Endothelial cell of umbilical vein (primary cell): ENCODE results near the gene CCDC121. TPM values are rescaled to one million over a fixed set of nuclear protein-coding genes. Genes with fewer than 3 reads are reported as not detected.

Source experiments
- BruUV-seq: library from RNA; stranded (reverse); fragments of 400-500 nt; replicated peaks from 2 replicates; lab custom pipeline; 2021; lab: Mats Ljungman, UMichigan
- CTCF ChIA-PET: fragments of 300-600, 350-600 bp; sonication (Branson Sonifier 250); formaldehyde crosslinking; loops from one replicate; lab custom pipeline; 2021; ENCODE audit warnings: antibody characterized with exemption, inconsistent platforms; lab: Charles Lee
- POLR2A ChIA-PET: fragments of 300-600, 350-600 bp; sonication (Branson Sonifier 250); formaldehyde crosslinking; loops from one replicate; lab custom pipeline; 2021; ENCODE audit warnings: antibody characterized with exemption, inconsistent platforms; lab: Charles Lee
- DNase-seq: peaks from one replicate; pipeline ENCODE4 v3.0.0-alpha.2; 2011; ENCODE audit warnings: low read depth, low spot score
- FAIRE-seq: peaks from 2 replicates; lab custom pipeline; 2011; peaks lifted over from hg19 to GRCh38; lab: Jason Lieb, UNC
- H2AFZ ChIP-seq: 2 replicates; pipeline ENCODE4 v1.6.0; 2012; ENCODE audit warnings: low read depth, low read length, control low read depth, inconsistent platforms
- H3K27ac ChIP-seq: 2 replicates; pipeline ENCODE4 v1.5.1; 2011; ENCODE audit warnings: low read depth, mild to moderate bottlenecking, control low read depth, low read length, moderate library complexity; ENCODE audit not compliant: insufficient read depth
- H3K27me3 ChIP-seq, 2 experiments: 2 replicates each; pipeline versions ENCODE4 v1.6.0 to v1.6.1; 2011; ENCODE audit warnings: low read length in 2 of 2, mixed read lengths in 1 of 2; ENCODE audit not compliant: control insufficient read depth in 2 of 2, insufficient read depth in 2 of 2
- H3K36me3 ChIP-seq, 2 experiments: 2 replicates in 1 of 2; 3 replicates in 1 of 2; pipeline ENCODE4 v1.5.1; 2011; ENCODE audit warnings: low read length in 2 of 2, mild to moderate bottlenecking in 1 of 2, moderate library complexity in 1 of 2; ENCODE audit not compliant: control insufficient read depth in 2 of 2, insufficient read depth in 2 of 2; ENCODE audit errors: extremely low read depth in 1 of 2
- H3K4me1 ChIP-seq: 3 replicates; pipeline ENCODE4 v1.5.1; 2011; ENCODE audit warnings: mild to moderate bottlenecking, low read length; ENCODE audit not compliant: control insufficient read depth, insufficient read depth; ENCODE audit errors: extremely low read depth
- H3K4me2 ChIP-seq: 2 replicates; pipeline ENCODE4 v1.6.1; 2011; ENCODE audit warnings: low read length, control low read depth, mixed read lengths; ENCODE audit not compliant: insufficient read depth
- H3K4me3 ChIP-seq, 3 experiments: fragments of 200-600 bp in 1 of 3; sonication (generic), shearing (Covaris generic) in 1 of 3; replicated peaks in 1 of 3; 2 replicates each; pipeline ENCODE4 v1.5.1; 2011 to 2016; ENCODE audit warnings: control low read depth in 3 of 3, low read length in 3 of 3, mild to moderate bottlenecking in 2 of 3, inconsistent platforms in 1 of 3, low read depth in 1 of 3, moderate library complexity in 1 of 3; ENCODE audit not compliant: insufficient read depth in 1 of 3
- H3K79me2 ChIP-seq: 2 replicates; pipeline ENCODE4 v1.6.0; 2012; ENCODE audit warnings: low read length, inconsistent platforms; ENCODE audit not compliant: control insufficient read depth, insufficient read depth
- H3K9ac ChIP-seq: replicated peaks from 2 replicates; pipeline ENCODE3; 2011; ENCODE audit warnings: low read length, control low read depth; ENCODE audit not compliant: insufficient read depth; ENCODE audit errors: extremely low read depth
- H3K9me1 ChIP-seq: replicated peaks from 3 replicates; pipeline ENCODE4 v1.6.0; 2011; ENCODE audit warnings: mild to moderate bottlenecking, low read length; ENCODE audit not compliant: control insufficient read depth, insufficient read depth; ENCODE audit errors: extremely low read depth
- H3K9me3 ChIP-seq: replicated peaks from 2 replicates; pipeline ENCODE4 v1.5.1; 2012; ENCODE audit warnings: low read length, inconsistent platforms; ENCODE audit not compliant: control insufficient read depth, insufficient read depth
- H4K20me1 ChIP-seq: replicated peaks from 2 replicates; pipeline ENCODE3; 2011; ENCODE audit warnings: mild to moderate bottlenecking, low read length; ENCODE audit not compliant: control insufficient read depth, insufficient read depth; ENCODE audit errors: extremely low read depth
- EZH2 ChIP-seq: IDR thresholded peaks from 2 replicates; pipeline ENCODE4 v1.6.1; 2012; ENCODE audit warnings: borderline replicate concordance, low read depth, mild to moderate bottlenecking, moderate library complexity, low read length, inconsistent platforms; ENCODE audit not compliant: severe bottlenecking
- FOS ChIP-seq: IDR thresholded peaks from 2 replicates; pipeline ENCODE4 v1.6.1; 2011; ENCODE audit warnings: mild to moderate bottlenecking, low read length, moderate library complexity, borderline replicate concordance; ENCODE audit not compliant: insufficient read depth
- GATA2 ChIP-seq: IDR thresholded peaks from 2 replicates; pipeline ENCODE4 v1.7.0; 2011; ENCODE audit warnings: low read depth, mild to moderate bottlenecking, moderate library complexity, mixed read lengths, low read length; ENCODE audit not compliant: insufficient read length, insufficient read depth
- JUN ChIP-seq: IDR thresholded peaks from 2 replicates; pipeline ENCODE4 v1.6.1; 2011; ENCODE audit warnings: borderline replicate concordance, low read depth; ENCODE audit not compliant: insufficient read length, insufficient read depth
- MYC ChIP-seq: IDR thresholded peaks from one replicate; pipeline ENCODE4 v1.6.1; 2011; ENCODE audit warnings: mild to moderate bottlenecking, low read depth, low read length
- POLR2A ChIP-seq: IDR thresholded peaks from 2 replicates; pipeline ENCODE4 v1.6.1; 2012; ENCODE audit warnings: low read depth, mild to moderate bottlenecking, control low read depth, low read length
- POLR2AphosphoS5 ChIP-seq: IDR thresholded peaks from 2 replicates; pipeline ENCODE4 v1.6.1; 2012; ENCODE audit warnings: low read depth, mild to moderate bottlenecking, control low read depth, low read length, moderate library complexity; ENCODE audit not compliant: insufficient read depth
- dilution Hi-C: fragments of 300-500 bp; cut with MboI; formaldehyde crosslinking; loops from one replicate; pipeline ENCODE4 v1.15.0; 2019; ENCODE audit warnings: low sequenced_read_pairs; ENCODE audit not compliant: extremely low pct_ligation_motif_present
- intact Hi-C: fragments of 100-400 bp; cut with micrococcal nuclease; formaldehyde crosslinking; loops from one replicate; pipeline ENCODE4 v1.10.0; 2022
- polyA plus RNA-seq, 4 experiments: library from polyadenylated mRNA; depleted of rRNA in 3 of 4; stranded (reverse) in 3 of 4; unstranded in 1 of 4; fragments of >200 nt; gene quantifications; 2 replicates each; pipeline versions ENCODE4 v1.2.1 to v1.2.3, GENCODE V29; 2011 to 2012; ENCODE audit warnings: missing spikeins in 1 of 4
- total RNA-seq: library from RNA; stranded (reverse); gene quantifications from 2 replicates; pipeline ENCODE4 v1.2.3, GENCODE V29; 2021
- TF ChIP-seq, protein P1 (sequence below): IDR thresholded peaks from 2 replicates; pipeline ENCODE4 v1.6.1; 2011; ENCODE audit not compliant: insufficient read depth, insufficient read length
- TF ChIP-seq, protein P2 (sequence below), 2 donors: IDR thresholded peaks; 1 replicate in 1 of 2; 2 replicates in 1 of 2; pipeline ENCODE4 v1.5.1; 2011; ENCODE audit warnings: low read length in 2 of 2, mild to moderate bottlenecking in 2 of 2, moderate library complexity in 2 of 2, control low read depth in 1 of 2, inconsistent platforms in 1 of 2, low read depth in 1 of 2; ENCODE audit not compliant: insufficient read depth in 1 of 2; ENCODE audit errors: extremely low read depth in 1 of 2

The CCDC121 gene
- total and polyA plus RNA-seq, 2 donors (not counting 3 experiments of a cell fraction or from before 2014, with no cell fraction given), result 0.92 to 3.3 TPM

DNA sequence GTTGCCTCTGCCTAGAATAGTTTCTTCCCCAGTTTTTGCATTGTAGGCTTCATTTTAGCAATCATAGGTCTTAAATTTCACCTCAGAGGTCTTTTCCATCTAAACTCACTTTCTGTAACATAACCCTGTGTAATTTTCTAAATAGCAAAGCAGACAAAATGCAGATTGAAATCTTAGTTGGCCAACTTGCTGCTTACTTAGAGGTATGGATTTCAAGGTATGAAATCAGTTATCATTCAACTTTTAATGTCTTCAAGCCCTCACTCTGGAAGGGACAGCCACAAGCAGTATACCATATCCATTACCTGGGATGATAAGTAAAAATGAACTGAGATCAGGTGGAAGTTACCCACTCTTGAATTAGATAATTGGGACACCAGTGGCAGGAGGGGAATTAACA lies 3.9 kb downstream of the CCDC121 start:
- ChIA-PET POLR2A (no interaction called here), CTCF (interaction anchor here (0.5 kb wide), 1 partner anchor 863 kb away, joined by 3 read pairs; no protein-coding TSS in a partner anchor)
- Histone ChIP-seq H3K9ac (no peak overlapping the region), H4K20me1 (no peaks in the 10 kb centered on the region), H3K4me2 (no peak overlapping the region), H3K27me3 (no peaks in the 10 kb centered on the region), H3K9me3 (no peaks in the 10 kb centered on the region), H3K9me1 (no peaks in the 10 kb centered on the region), H3K4me3 (no peak overlapping the region), H3K4me1 (peaks cover 34% of the 10 kb centered on the region), H3K27ac (no peak overlapping the region), H3K36me3 (peaks cover 4 to 14% of the 10 kb centered on the region in 2 experiments), H2AFZ (no peak overlapping the region), H3K79me2 (peaks cover 10% of the 10 kb centered on the region)
- dilution Hi-C loops, result no loop called here
- FAIRE-seq (no peak), DNase-seq (no peak)
- TF ChIP-seq MYC, result no peak
- no peak for TF ChIP-seq EZH2
- TF ChIP-seq, protein P1, sequence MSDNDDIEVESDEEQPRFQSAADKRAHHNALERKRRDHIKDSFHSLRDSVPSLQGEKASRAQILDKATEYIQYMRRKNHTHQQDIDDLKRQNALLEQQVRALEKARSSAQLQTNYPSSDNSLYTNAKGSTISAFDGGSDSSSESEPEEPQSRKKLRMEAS, result no peak
- no peak for TF ChIP-seq FOS
- TF ChIP-seq JUN, result no peak
- TF ChIP-seq POLR2AphosphoS5, result no peak
- TF ChIP-seq POLR2A, result no peak
- TF ChIP-seq, protein P2, sequence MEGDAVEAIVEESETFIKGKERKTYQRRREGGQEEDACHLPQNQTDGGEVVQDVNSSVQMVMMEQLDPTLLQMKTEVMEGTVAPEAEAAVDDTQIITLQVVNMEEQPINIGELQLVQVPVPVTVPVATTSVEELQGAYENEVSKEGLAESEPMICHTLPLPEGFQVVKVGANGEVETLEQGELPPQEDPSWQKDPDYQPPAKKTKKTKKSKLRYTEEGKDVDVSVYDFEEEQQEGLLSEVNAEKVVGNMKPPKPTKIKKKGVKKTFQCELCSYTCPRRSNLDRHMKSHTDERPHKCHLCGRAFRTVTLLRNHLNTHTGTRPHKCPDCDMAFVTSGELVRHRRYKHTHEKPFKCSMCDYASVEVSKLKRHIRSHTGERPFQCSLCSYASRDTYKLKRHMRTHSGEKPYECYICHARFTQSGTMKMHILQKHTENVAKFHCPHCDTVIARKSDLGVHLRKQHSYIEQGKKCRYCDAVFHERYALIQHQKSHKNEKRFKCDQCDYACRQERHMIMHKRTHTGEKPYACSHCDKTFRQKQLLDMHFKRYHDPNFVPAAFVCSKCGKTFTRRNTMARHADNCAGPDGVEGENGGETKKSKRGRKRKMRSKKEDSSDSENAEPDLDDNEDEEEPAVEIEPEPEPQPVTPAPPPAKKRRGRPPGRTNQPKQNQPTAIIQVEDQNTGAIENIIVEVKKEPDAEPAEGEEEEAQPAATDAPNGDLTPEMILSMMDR (IDR thresholded peaks at IDR 0.05; ENCODE audit: extremely low read depth in 1 of 2, insufficient read depth in 1 of 2, low read depth in 1 of 2, low read length in 2 of 2), result no peak
- TF ChIP-seq GATA2, result no peak
- no TSS peak for BruUV-seq
- intact Hi-C loops, result no loop called here
